ENCODE results near the gene SGK1. TPM values are rescaled to one million over a fixed set of nuclear protein-coding genes. Genes with fewer than 3 reads are reported as not detected.

The SGK1 gene
- total and polyA plus RNA-seq, 10 of the 15 experiments (the other 5 are each of a cell fraction or from before 2014, with no cell fraction given) = 0.62 to 5.1 (median 2.9) TPM

- 75% methylated on average over 23 of the region's 23 CpGs for WGBS (ENCODE audit: insufficient coverage, insufficient replicate concordance, low lambda C conversion rate, missing lambda C conversion rate)
- ChIA-PET RAD21 (ENCODE audit: unreplicated experiment) (no interaction called here), CTCF (interaction anchor here (0.6 to 1.3 kb wide), 3 partner anchors 471 to 770 kb away, joined by 3 to 6 read pairs (median 3); no protein-coding TSS in a partner anchor), POLR2A (no interaction called here), SMC1A (ENCODE audit: uncharacterized antibody, unreplicated experiment) (interaction anchor here (0.8 kb wide), 1 partner anchor 471 kb away, joined by 3 read pairs; no protein-coding TSS in a partner anchor)
- BruUV-seq (replicated peaks) = no TSS peak
- in situ Hi-C loops (cut with MboI) = loop anchor here (5.0 kb wide), 3 partner anchors 472 to 772 kb away; no protein-coding TSS in a partner anchor
- ATAC-seq (no peak), DNase-seq (ENCODE audit: low read depth, low spot score) (no peak), FAIRE-seq (no peak)
- TF ChIP-seq ATF3 (IDR thresholded peaks at IDR 0.05; ENCODE audit: borderline replicate concordance, extremely low read depth, low read depth, low read length) = no peak
- Histone ChIP-seq H3K27ac (ENCODE audit: control insufficient read depth, insufficient read depth) (no peak overlapping the region), H3K79me2 (ENCODE audit: control insufficient read depth, insufficient read depth, low read length) (no peaks in the 10 kb centered on the region), H4K20me1 (ENCODE audit: control insufficient read depth, insufficient read depth) (no peaks in the 10 kb centered on the region), H2AFZ (ENCODE audit: control insufficient read depth, low read depth, low read length) (no peak overlapping the region), H3K4me2 (ENCODE audit: control insufficient read depth, insufficient read depth) (no peak overlapping the region), H3K9me3 (replicated peaks; ENCODE audit: control insufficient read depth, insufficient read depth, low read length) (no peaks in the 10 kb centered on the region), H3K27me3 (replicated peaks in 1 of 2; ENCODE audit: control insufficient read depth in 2 of 2, insufficient read depth in 2 of 2, low read length in 1 of 2) (no peaks in the 10 kb centered on the region), H3K4me1 (ENCODE audit: control insufficient read depth, insufficient read depth, low read length) (no peaks in the 10 kb centered on the region), H3K4me3 (no peak overlapping the region), H3K36me3 (ENCODE audit: control insufficient read depth in 2 of 2, insufficient read depth in 2 of 2, low read length in 1 of 2) (no peaks in the 10 kb centered on the region; a peak in 1 of 4 replicates), H3K9ac (ENCODE audit: control insufficient read depth, insufficient read depth, low read length) (no peak overlapping the region)
- intact Hi-C loops (cut with micrococcal nuclease; ENCODE audit: unreplicated experiment) = loop anchor here (5.0 to 10.0 kb wide), 2 partner anchors 355 to 1272 kb away; no protein-coding TSS in a partner anchor
Measured at GRCh38 chr6:134169871-134170486, 147.9 kb downstream of the SGK1 start.

GRCh38 chr6:134168590-134169208 lies 149.2 kb downstream of the SGK1 start:
- DNase-seq (ENCODE audit: low read depth, low spot score) = no peak
- Histone ChIP-seq H3K4me2 (ENCODE audit: control insufficient read depth, insufficient read depth) (no peak overlapping the region), H3K9me3 (replicated peaks; ENCODE audit: control insufficient read depth, insufficient read depth, low read length) (no peaks in the 10 kb centered on the region), H2AFZ (ENCODE audit: control insufficient read depth, low read depth, low read length) (no peak overlapping the region), H3K4me3 (no peak overlapping the region), H3K4me1 (ENCODE audit: control insufficient read depth, insufficient read depth, low read length) (no peaks in the 10 kb centered on the region), H3K79me2 (ENCODE audit: control insufficient read depth, insufficient read depth, low read length) (no peaks in the 10 kb centered on the region), H3K27me3 (replicated peaks in 1 of 2; ENCODE audit: control insufficient read depth in 2 of 2, insufficient read depth in 2 of 2, low read length in 1 of 2) (no peaks in the 10 kb centered on the region), H4K20me1 (ENCODE audit: control insufficient read depth, insufficient read depth) (no peaks in the 10 kb centered on the region), H3K27ac (ENCODE audit: control insufficient read depth, insufficient read depth) (no peak overlapping the region), H3K9ac (ENCODE audit: control insufficient read depth, insufficient read depth, low read length) (no peak overlapping the region), H3K36me3 (ENCODE audit: control insufficient read depth in 2 of 2, insufficient read depth in 2 of 2, low read length in 1 of 2) (no peaks in the 10 kb centered on the region; a peak in 1 of 4 replicates)
- ChIA-PET RAD21 (ENCODE audit: unreplicated experiment) (no interaction called here), CTCF (interaction anchor here (1.1 kb wide), 1 partner anchor 11 kb away, joined by 3 read pairs; no protein-coding TSS in a partner anchor), POLR2A (interaction anchor here (0.5 kb wide), 1 partner anchor 318 kb away, joined by 3 read pairs; no protein-coding TSS in a partner anchor), SMC1A (ENCODE audit: uncharacterized antibody, unreplicated experiment) (no interaction called here)
- intact Hi-C loops (cut with micrococcal nuclease; ENCODE audit: unreplicated experiment) = no loop called here
- no peak for FAIRE-seq
- in situ Hi-C loops (cut with MboI) = loop anchor here (5.0 kb wide), 1 partner anchor 654 kb away; no protein-coding TSS in a partner anchor
- no TSS peak for BruUV-seq (replicated peaks)
- no peak for ATAC-seq
- WGBS (ENCODE audit: insufficient coverage, insufficient replicate concordance, low lambda C conversion rate, missing lambda C conversion rate) = 68% methylated on average over 8 of the region's 8 CpGs
- TF ChIP-seq CEBPZ (IDR thresholded peaks at IDR 0.05; ENCODE audit: low read depth, low read length) = no peak
- TF ChIP-seq CREB1 (IDR thresholded peaks at IDR 0.05; ENCODE audit: low read depth) = no peak
- no peak for TF ChIP-seq SREBF1 (IDR thresholded peaks at IDR 0.05; ENCODE audit: low read length)
- TF ChIP-seq ZNF217 (IDR thresholded peaks at IDR 0.05) = no peak
- no peak for TF ChIP-seq ZNF622 (IDR thresholded peaks at IDR 0.05)
- TF ChIP-seq ZNF592 (IDR thresholded peaks at IDR 0.05) = no peak
